ENCODE measurements around the gene OBP2A. TPM values are rescaled to one million over a fixed set of nuclear protein-coding genes. Genes with fewer than 3 reads are reported as not detected.

OBP2A gene
- total and polyA plus RNA-seq, 2 donors (not counting 3 experiments of a cell fraction or from before 2014, with no cell fraction given), result not detected

DNA sequence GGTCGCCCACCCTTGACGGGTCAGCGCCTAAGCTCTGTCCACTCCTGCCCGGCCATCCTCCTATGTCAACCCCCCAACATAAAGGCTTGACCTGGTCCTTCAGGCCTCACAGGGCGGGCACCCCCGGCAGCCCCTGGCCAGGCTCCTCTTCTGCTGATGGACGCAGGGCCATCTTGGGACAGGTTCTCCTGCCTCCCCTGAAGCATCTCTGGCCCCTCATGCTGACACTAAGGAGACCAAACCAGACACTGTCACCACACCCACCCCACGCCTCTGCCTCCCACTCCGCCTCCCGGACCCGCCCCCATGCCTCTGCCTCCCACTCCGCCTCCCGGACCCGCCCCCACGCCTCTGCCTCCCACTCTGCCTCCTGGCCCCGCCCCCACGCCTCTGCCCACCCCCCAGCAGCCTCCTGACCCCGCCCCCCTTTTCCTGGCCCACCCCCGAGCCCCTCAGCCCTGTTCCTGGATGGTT is 6.8 kb downstream of the OBP2A start:
- dilution Hi-C loops (cut with MboI; ENCODE audit: extremely low pct_ligation_motif_present, low sequenced_read_pairs), result no loop called here

More for the DNA sequence above, 6.8 kb downstream of the OBP2A start:
- DNase-seq (ENCODE audit: low read depth, low spot score), result no peak
- Histone ChIP-seq H4K20me1 (replicated peaks; ENCODE audit: control insufficient read depth, extremely low read depth, insufficient read depth, low read length) (no peaks in the 10 kb centered on the region), H3K4me2 (ENCODE audit: insufficient read depth, low read length) (no peak overlapping the region), H3K27ac (ENCODE audit: insufficient read depth, low read depth, low read length) (no peak overlapping the region), H3K79me2 (ENCODE audit: control insufficient read depth, insufficient read depth, low read length) (no peaks in the 10 kb centered on the region), H3K4me3 (replicated peaks in 1 of 3; ENCODE audit: insufficient read depth in 1 of 3, low read depth in 1 of 3, low read length in 3 of 3) (no peak overlapping the region), H3K9me1 (replicated peaks; ENCODE audit: control insufficient read depth, extremely low read depth, insufficient read depth, low read length) (no peaks in the 10 kb centered on the region), H3K9me3 (replicated peaks; ENCODE audit: control insufficient read depth, insufficient read depth, low read length) (no peaks in the 10 kb centered on the region), H3K27me3 (ENCODE audit: control insufficient read depth in 2 of 2, insufficient read depth in 2 of 2, low read length in 2 of 2) (no peaks in the 10 kb centered on the region), H3K36me3 (ENCODE audit: control insufficient read depth in 2 of 2, extremely low read depth in 1 of 2, insufficient read depth in 2 of 2, low read length in 2 of 2) (no peaks in the 10 kb centered on the region), H2AFZ (ENCODE audit: low read depth, low read length) (no peak overlapping the region), H3K9ac (replicated peaks; ENCODE audit: extremely low read depth, insufficient read depth, low read length) (no peak overlapping the region), H3K4me1 (ENCODE audit: control insufficient read depth, extremely low read depth, insufficient read depth, low read length) (no peaks in the 10 kb centered on the region)
- no peak for TF ChIP-seq MYC (IDR thresholded peaks at IDR 0.05; ENCODE audit: low read depth, low read length)
- TF ChIP-seq FOS (IDR thresholded peaks at IDR 0.05; ENCODE audit: borderline replicate concordance, insufficient read depth, low read length), result no peak
- TF ChIP-seq POLR2AphosphoS5 (IDR thresholded peaks at IDR 0.05; ENCODE audit: insufficient read depth, low read depth, low read length), result no peak
- no peak for TF ChIP-seq GATA2 (IDR thresholded peaks at IDR 0.05; ENCODE audit: insufficient read depth, insufficient read length, low read depth, low read length)
- no peak for TF ChIP-seq POLR2A (IDR thresholded peaks at IDR 0.05; ENCODE audit: low read depth, low read length)
- TF ChIP-seq JUN (IDR thresholded peaks at IDR 0.05; ENCODE audit: borderline replicate concordance, insufficient read depth, insufficient read length, low read depth), result no peak
- TF ChIP-seq, protein P1, sequence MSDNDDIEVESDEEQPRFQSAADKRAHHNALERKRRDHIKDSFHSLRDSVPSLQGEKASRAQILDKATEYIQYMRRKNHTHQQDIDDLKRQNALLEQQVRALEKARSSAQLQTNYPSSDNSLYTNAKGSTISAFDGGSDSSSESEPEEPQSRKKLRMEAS (IDR thresholded peaks at IDR 0.05; ENCODE audit: insufficient read depth, insufficient read length), result no peak
- no peak for TF ChIP-seq EZH2 (IDR thresholded peaks at IDR 0.05; ENCODE audit: borderline replicate concordance, low read depth, low read length, severe bottlenecking)
- TF ChIP-seq, protein P2, sequence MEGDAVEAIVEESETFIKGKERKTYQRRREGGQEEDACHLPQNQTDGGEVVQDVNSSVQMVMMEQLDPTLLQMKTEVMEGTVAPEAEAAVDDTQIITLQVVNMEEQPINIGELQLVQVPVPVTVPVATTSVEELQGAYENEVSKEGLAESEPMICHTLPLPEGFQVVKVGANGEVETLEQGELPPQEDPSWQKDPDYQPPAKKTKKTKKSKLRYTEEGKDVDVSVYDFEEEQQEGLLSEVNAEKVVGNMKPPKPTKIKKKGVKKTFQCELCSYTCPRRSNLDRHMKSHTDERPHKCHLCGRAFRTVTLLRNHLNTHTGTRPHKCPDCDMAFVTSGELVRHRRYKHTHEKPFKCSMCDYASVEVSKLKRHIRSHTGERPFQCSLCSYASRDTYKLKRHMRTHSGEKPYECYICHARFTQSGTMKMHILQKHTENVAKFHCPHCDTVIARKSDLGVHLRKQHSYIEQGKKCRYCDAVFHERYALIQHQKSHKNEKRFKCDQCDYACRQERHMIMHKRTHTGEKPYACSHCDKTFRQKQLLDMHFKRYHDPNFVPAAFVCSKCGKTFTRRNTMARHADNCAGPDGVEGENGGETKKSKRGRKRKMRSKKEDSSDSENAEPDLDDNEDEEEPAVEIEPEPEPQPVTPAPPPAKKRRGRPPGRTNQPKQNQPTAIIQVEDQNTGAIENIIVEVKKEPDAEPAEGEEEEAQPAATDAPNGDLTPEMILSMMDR (IDR thresholded peaks at IDR 0.05; ENCODE audit: extremely low read depth in 1 of 2, insufficient read depth in 1 of 2, low read depth in 1 of 2, low read length in 2 of 2), result no peak
- FAIRE-seq, result no peak
- CTCF ChIA-PET, result no interaction called here
- intact Hi-C loops (cut with micrococcal nuclease), result no loop called here
- POLR2A ChIA-PET, result no interaction called here
- BruUV-seq (replicated peaks), result no TSS peak
